HCT116 (cell line): ENCODE results near the gene ZBTB37. TPM values are rescaled to one million over a fixed set of nuclear protein-coding genes. Genes with fewer than 3 reads are reported as not detected.
"Not testable (repeated sequence)": the region's sequence is repeated elsewhere in the genome, so short reads cannot be mapped to it uniquely, and the experiment has no call there.

Source experiments
- ATAC-seq: fragments of 200-7000 bp; cut with Tn5 transposase; 2 replicates; pipeline ENCODE4 v1.9.1; 2020; ENCODE audit warnings: mild to moderate bottlenecking, moderate library complexity
- BruUV-seq: library from RNA; stranded (reverse); fragments of 400-500 nt; replicated peaks from 2 replicates; lab custom pipeline; 2021; lab: Mats Ljungman, UMichigan
- CTCF ChIA-PET: fragments of 300-600 bp; sonication (Branson Sonifier 250); formaldehyde crosslinking; loops from one replicate; lab custom pipeline; 2021; ENCODE audit warnings: antibody characterized with exemption; lab: Charles Lee
- POLR2A ChIA-PET: fragments of 300-600, 350-600 bp; sonication (Branson Sonifier 250); formaldehyde crosslinking; loops from one replicate; lab custom pipeline; 2021; ENCODE audit warnings: antibody characterized with exemption; lab: Charles Lee
- RAD21 ChIA-PET, 2 experiments: fragments of 300-600 bp; sonication (Branson Sonifier 250); formaldehyde crosslinking; loops; one replicate each; lab custom pipeline; 2023; ENCODE audit warnings: low total read pairs in 2 of 2; ENCODE audit not compliant: uncharacterized antibody in 2 of 2, unreplicated experiment in 2 of 2, low non-redundant PET in 1 of 2; lab: Charles Lee
- DNase-seq: peaks from one replicate; pipeline ENCODE4 v3.0.0-alpha.2; 2010; ENCODE audit warnings: low read depth, low spot score
- H2AFZ ChIP-seq: fragments of 200-600 bp; shearing (Covaris generic), sonication (generic); 2 replicates; pipeline ENCODE4 v1.6.1; 2017; ENCODE audit warnings: low read depth, mixed run types, mixed read lengths, antibody characterized with exemption, low read length; ENCODE audit not compliant: poor library complexity, severe bottlenecking
- H3K27ac ChIP-seq: 2 replicates; pipeline ENCODE4 v1.5.1; 2012; ENCODE audit warnings: low read depth, low read length
- H3K27me3 ChIP-seq: fragments of 200-600 bp; sonication (generic); 2 replicates; pipeline ENCODE4 v1.6.1; 2016; ENCODE audit warnings: mixed run types, low read length, mixed read lengths; ENCODE audit not compliant: insufficient read depth
- H3K36me3 ChIP-seq, 2 experiments: fragments of 200-500 bp in 1 of 2; fragments of 200-600 bp in 1 of 2; sonication (Bioruptor generic) in 1 of 2; sonication (generic) in 1 of 2; 2 replicates each; pipeline versions ENCODE4 v1.5.1 to v1.6.1; 2014 to 2016; ENCODE audit warnings: low read length in 2 of 2, inconsistent platforms in 1 of 2, mixed read lengths in 1 of 2, mixed run types in 1 of 2; ENCODE audit not compliant: insufficient read depth in 2 of 2, control insufficient read depth in 1 of 2
- H3K4me1 ChIP-seq, 2 experiments: fragments of 200-600 bp in 1 of 2; sonication (generic) in 1 of 2; 2 replicates each; pipeline versions ENCODE4 v1.5.1 to v1.6.1; 2012 to 2017; ENCODE audit warnings: low read length in 2 of 2, inconsistent platforms in 1 of 2, mild to moderate bottlenecking in 1 of 2, mixed read lengths in 1 of 2, mixed run types in 1 of 2, moderate library complexity in 1 of 2; ENCODE audit not compliant: insufficient read depth in 2 of 2, control insufficient read depth in 1 of 2
- H3K4me2 ChIP-seq: fragments of 200-600 bp; sonication (generic); 2 replicates; pipeline ENCODE4 v1.6.1; 2017; ENCODE audit warnings: mixed run types, low read length, mixed read lengths
- H3K4me3 ChIP-seq, 2 experiments: fragments of 200-600 bp in 1 of 2; sonication (generic) in 1 of 2; replicated peaks in 1 of 2; 2 replicates each; pipeline ENCODE4 v1.5.1; 2011 to 2016; ENCODE audit warnings: low read length in 2 of 2, control low read depth in 1 of 2, low read depth in 1 of 2, mild to moderate bottlenecking in 1 of 2, mixed read lengths in 1 of 2, mixed run types in 1 of 2
- H3K79me2 ChIP-seq: fragments of 200-600 bp; sonication (generic); 2 replicates; pipeline ENCODE4 v1.6.1; 2017; ENCODE audit warnings: mild to moderate bottlenecking, mixed run types, low read length, moderate library complexity, mixed read lengths; ENCODE audit not compliant: insufficient read depth
- H3K9ac ChIP-seq: fragments of 200-600 bp; sonication (generic); 2 replicates; pipeline ENCODE4 v1.6.1; 2016; ENCODE audit warnings: low read length, mixed read lengths
- H3K9me2 ChIP-seq: fragments of 200-600 bp; sonication (generic), shearing (Covaris generic); 2 replicates; pipeline ENCODE4 v1.6.1; 2017; ENCODE audit warnings: mixed run types, mild to moderate bottlenecking, moderate library complexity; ENCODE audit not compliant: insufficient read depth
- H3K9me3 ChIP-seq, 2 experiments: fragments of 200-500 bp in 1 of 2; fragments of 200-600 bp in 1 of 2; sonication (Bioruptor generic) in 1 of 2; sonication (generic) in 1 of 2; 2 replicates each; pipeline ENCODE4 v1.6.1; 2014 to 2017; ENCODE audit warnings: low read length in 2 of 2, mixed read lengths in 2 of 2, inconsistent platforms in 1 of 2, low read depth in 1 of 2, mild to moderate bottlenecking in 1 of 2, mixed run types in 1 of 2, moderate library complexity in 1 of 2; ENCODE audit not compliant: control insufficient read depth in 1 of 2, insufficient read depth in 1 of 2
- H4K20me1 ChIP-seq: fragments of 200-600 bp; sonication (generic), shearing (Covaris generic); 2 replicates; pipeline ENCODE4 v1.6.1; 2017; ENCODE audit warnings: mixed run types, mild to moderate bottlenecking, moderate library complexity; ENCODE audit not compliant: insufficient read depth
- CBX3 ChIP-seq: IDR thresholded peaks from 2 replicates; pipeline ENCODE4 v1.6.1; 2012; ENCODE audit warnings: low read depth
- CEBPB ChIP-seq: IDR thresholded peaks from 2 replicates; pipeline ENCODE4 v1.6.1; 2012; ENCODE audit warnings: low read depth
- ELF1 ChIP-seq: IDR thresholded peaks from 2 replicates; pipeline ENCODE4 v1.6.1; 2012; ENCODE audit warnings: low read depth, borderline replicate concordance
- FOSL1 ChIP-seq: IDR thresholded peaks from 2 replicates; pipeline ENCODE4 v1.6.1; 2012; ENCODE audit warnings: low read depth
- JUND ChIP-seq: IDR thresholded peaks from 2 replicates; pipeline ENCODE4 v1.6.1; 2012
- POLR2A ChIP-seq: IDR thresholded peaks from 2 replicates; pipeline ENCODE4 v1.7.0; 2011; ENCODE audit warnings: borderline replicate concordance; ENCODE audit not compliant: insufficient read depth, insufficient read length; ENCODE audit errors: extremely low read depth
- RAD21 ChIP-seq: IDR thresholded peaks from 2 replicates; pipeline ENCODE4 v1.6.1; 2012; ENCODE audit warnings: low read depth, mild to moderate bottlenecking
- SIN3A ChIP-seq: IDR thresholded peaks from 2 replicates; pipeline ENCODE4 v1.6.1; 2012; ENCODE audit warnings: low read depth
- SP1 ChIP-seq: IDR thresholded peaks from 2 replicates; pipeline ENCODE4 v1.6.1; 2012; ENCODE audit warnings: low read depth
- SRF ChIP-seq: IDR thresholded peaks from 2 replicates; pipeline ENCODE4 v1.6.1; 2012; ENCODE audit warnings: low read depth
- TCF7L2 ChIP-seq: IDR thresholded peaks from 2 replicates; pipeline ENCODE4 v1.7.0; 2011; ENCODE audit warnings: borderline replicate concordance, inconsistent platforms; ENCODE audit not compliant: insufficient read depth, insufficient read length; ENCODE audit errors: extremely low read depth
- YY1 ChIP-seq: IDR thresholded peaks from 2 replicates; pipeline ENCODE4 v1.6.1; 2011; ENCODE audit warnings: low read length, low read depth, moderate library complexity, mild to moderate bottlenecking; ENCODE audit not compliant: insufficient replicate concordance; ENCODE audit errors: extremely low read depth
- intact Hi-C: fragments of 100-400 bp; cut with micrococcal nuclease; formaldehyde crosslinking; loops from 2 replicates; pipeline ENCODE4 v1.10.0; 2022
- total RNA-seq: library from RNA; stranded (reverse); gene quantifications from one replicate; pipeline ENCODE4 v1.2.1, GENCODE V29; 2021; ENCODE audit not compliant: unreplicated experiment
- TF ChIP-seq, protein P1 (sequence below): IDR thresholded peaks from 2 replicates; pipeline ENCODE4 v1.6.1; 2012; ENCODE audit warnings: low read depth
- TF ChIP-seq, protein P2 (sequence below): IDR thresholded peaks from 2 replicates; pipeline ENCODE4 v1.6.1; 2012

Gene ZBTB37
- total RNA-seq, 1 experiment from 2014 or later, result 9.5 TPM

DNA sequence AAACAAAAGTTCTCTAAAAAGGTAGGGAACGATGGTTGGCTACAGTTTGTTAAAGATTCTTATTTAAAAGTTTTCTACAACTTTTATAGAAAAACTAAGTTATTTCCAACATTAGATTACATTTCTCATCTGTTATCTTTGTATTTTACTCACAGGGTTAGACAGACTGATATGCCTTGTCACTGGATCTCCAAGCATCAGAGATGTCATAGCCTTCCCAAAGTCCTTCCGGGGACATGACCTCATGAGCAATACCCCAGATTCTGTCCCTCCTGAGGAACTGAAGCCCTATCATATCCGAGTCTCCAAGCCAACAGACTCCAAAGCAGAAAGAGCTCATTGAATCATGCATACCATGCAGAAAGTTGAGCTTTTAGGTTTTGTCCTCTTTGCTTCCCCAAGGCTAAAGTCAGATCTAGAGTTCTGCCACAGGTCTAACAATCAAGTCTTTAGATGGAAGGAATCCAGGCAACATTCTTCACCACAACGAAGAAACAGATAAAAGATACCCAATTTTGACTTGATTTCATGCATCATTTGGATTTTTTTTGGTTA, 10.7 kb upstream of the ZBTB37 start:
- Histone ChIP-seq H3K9me3 (no peaks in the 10 kb centered on the region), H3K27ac (no peak overlapping the region), H4K20me1 (no peaks in the 10 kb centered on the region; the same call in 1 of the 2 replicates), H3K27me3 (no peaks in the 10 kb centered on the region), H3K9ac (no peak overlapping the region), H2AFZ (no peak overlapping the region), H3K9me2 (no peaks in the 10 kb centered on the region), H3K4me3 (no peak overlapping the region)
- POLR2A ChIA-PET, result interaction anchor here (0.7 to 1.6 kb wide), 2 partner anchors 10 to 11 kb away, joined by 3 to 6 read pairs; partner anchors contain the start of genes GAS5 and ZBTB37
- no peak for DNase-seq
- intact Hi-C loops, result no loop called here
- RAD21 ChIA-PET, result no interaction called here
- TF ChIP-seq ELF1, result no peak
- TF ChIP-seq JUND, result no peak
- TF ChIP-seq CBX3, result no peak
- TF ChIP-seq SIN3A, result no peak
- no peak for TF ChIP-seq TCF7L2
- no peak for TF ChIP-seq POLR2A
- no peak for TF ChIP-seq CEBPB
- TF ChIP-seq SRF, result no peak
- TF ChIP-seq, protein P1, sequence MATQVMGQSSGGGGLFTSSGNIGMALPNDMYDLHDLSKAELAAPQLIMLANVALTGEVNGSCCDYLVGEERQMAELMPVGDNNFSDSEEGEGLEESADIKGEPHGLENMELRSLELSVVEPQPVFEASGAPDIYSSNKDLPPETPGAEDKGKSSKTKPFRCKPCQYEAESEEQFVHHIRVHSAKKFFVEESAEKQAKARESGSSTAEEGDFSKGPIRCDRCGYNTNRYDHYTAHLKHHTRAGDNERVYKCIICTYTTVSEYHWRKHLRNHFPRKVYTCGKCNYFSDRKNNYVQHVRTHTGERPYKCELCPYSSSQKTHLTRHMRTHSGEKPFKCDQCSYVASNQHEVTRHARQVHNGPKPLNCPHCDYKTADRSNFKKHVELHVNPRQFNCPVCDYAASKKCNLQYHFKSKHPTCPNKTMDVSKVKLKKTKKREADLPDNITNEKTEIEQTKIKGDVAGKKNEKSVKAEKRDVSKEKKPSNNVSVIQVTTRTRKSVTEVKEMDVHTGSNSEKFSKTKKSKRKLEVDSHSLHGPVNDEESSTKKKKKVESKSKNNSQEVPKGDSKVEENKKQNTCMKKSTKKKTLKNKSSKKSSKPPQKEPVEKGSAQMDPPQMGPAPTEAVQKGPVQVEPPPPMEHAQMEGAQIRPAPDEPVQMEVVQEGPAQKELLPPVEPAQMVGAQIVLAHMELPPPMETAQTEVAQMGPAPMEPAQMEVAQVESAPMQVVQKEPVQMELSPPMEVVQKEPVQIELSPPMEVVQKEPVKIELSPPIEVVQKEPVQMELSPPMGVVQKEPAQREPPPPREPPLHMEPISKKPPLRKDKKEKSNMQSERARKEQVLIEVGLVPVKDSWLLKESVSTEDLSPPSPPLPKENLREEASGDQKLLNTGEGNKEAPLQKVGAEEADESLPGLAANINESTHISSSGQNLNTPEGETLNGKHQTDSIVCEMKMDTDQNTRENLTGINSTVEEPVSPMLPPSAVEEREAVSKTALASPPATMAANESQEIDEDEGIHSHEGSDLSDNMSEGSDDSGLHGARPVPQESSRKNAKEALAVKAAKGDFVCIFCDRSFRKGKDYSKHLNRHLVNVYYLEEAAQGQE, result no peak
- TF ChIP-seq, protein P2, sequence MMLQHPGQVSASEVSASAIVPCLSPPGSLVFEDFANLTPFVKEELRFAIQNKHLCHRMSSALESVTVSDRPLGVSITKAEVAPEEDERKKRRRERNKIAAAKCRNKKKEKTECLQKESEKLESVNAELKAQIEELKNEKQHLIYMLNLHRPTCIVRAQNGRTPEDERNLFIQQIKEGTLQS, result no peak
- no peak for TF ChIP-seq RAD21
- no peak for TF ChIP-seq YY1
- TF ChIP-seq SP1, result no peak
- TF ChIP-seq FOSL1, result no peak
- TF ChIP-seq, all 23 proteins: peak for 0
- Histone ChIP-seq H3K4me1 (no peaks in the 10 kb centered on the region), H3K79me2 (no peaks in the 10 kb centered on the region), H3K4me2 (no peak overlapping the region), H3K36me3 (peaks cover 3 to 14% of the 10 kb centered on the region in 2 experiments; a peak in 2 of 4 replicates)
- CTCF ChIA-PET, result no interaction called here
- ATAC-seq, result no peak
- no TSS peak for BruUV-seq

DNA sequence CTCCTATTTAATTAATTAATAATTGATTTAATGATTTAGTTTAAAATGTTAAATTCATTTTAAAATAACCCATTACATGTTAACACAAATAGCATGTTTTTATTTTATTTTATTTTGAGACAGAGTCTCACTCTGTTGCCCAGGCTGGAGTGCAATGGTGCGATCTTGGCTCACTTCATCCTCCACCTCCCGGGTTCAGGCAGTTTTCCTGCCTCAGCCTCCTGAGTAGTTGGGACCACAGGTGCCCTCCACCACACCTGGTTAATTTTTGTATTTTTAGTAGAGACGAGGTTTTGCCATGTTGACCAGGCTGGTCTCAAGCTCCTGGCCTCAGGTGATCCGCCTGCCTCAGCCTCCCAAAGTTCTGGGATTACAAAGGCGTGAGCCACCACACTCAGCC, 8.6 kb upstream of the ZBTB37 start:
- H3K9ac ChIP-seq, H3K27me3 ChIP-seq, RAD21 ChIA-PET, H3K4me2 ChIP-seq, DNase-seq, H2AFZ ChIP-seq, BruUV-seq, H3K9me2 ChIP-seq, H3K4me3 ChIP-seq, ATAC-seq, H3K9me3 ChIP-seq, H3K27ac ChIP-seq, intact Hi-C loops, CTCF ChIA-PET, H3K79me2 ChIP-seq: not testable (repeated sequence)
- Histone ChIP-seq H4K20me1 (peaks cover 18% of the 10 kb centered on the region), H3K36me3 (peaks cover 15 to 20% of the 10 kb centered on the region in 2 experiments), H3K4me1 (peaks cover 0 to 11% of the 10 kb centered on the region in 2 experiments; a peak in 1 of 4 replicates)
- POLR2A ChIA-PET, result interaction anchor here (1.6 to 2.0 kb wide), 2 partner anchors 9 to 13 kb away, joined by 4 to 9 read pairs; partner anchors contain the start of gene ZBTB37
